Measurements from ENCODE around the gene ANGPTL7.

DNA sequence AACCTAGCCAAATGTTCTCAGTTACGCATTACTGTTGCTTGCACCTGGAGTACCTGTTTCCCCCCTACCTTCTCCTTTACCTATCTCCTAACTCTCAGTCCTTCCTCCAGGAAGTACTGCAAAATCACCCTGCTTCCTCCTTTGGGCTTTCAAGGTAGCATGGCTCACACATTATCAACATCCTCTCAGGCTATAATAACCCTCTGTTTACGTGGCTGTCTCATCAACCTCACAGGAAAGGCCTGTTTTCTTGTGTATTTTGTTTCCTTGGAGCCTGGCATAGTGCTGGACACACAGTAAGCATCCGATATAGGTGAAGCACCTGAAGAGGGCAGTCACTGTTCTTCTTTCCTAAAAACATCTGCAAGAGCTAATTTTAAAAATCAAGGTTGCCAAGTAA lies 32.7 kb upstream of the ANGPTL7 start:
- no peak for TF ChIP-seq POLR2AphosphoS5 (IDR thresholded peaks at IDR 0.05; ENCODE audit: borderline replicate concordance, low read depth, low read length)
- no peak for TF ChIP-seq EZH2 (IDR thresholded peaks at IDR 0.05)
